Articular chondrocyte of knee joint (primary cell): ENCODE data around the gene SMPDL3A. TPM values are rescaled to one million over a fixed set of nuclear protein-coding genes. Genes with fewer than 3 reads are reported as not detected.

Experiments
- small RNA-seq: library from RNA; depleted of rRNA; stranded (forward); fragments of <200 nt; gene quantifications from one replicate; pipeline ENCODE3, GENCODE V24; 2012
- total RNA-seq: library from RNA; depleted of rRNA; stranded (reverse); fragments of >200 nt; gene quantifications from 2 replicates; pipeline ENCODE4 v1.2.3, GENCODE V29; 2012

The SMPDL3A gene, protein sequence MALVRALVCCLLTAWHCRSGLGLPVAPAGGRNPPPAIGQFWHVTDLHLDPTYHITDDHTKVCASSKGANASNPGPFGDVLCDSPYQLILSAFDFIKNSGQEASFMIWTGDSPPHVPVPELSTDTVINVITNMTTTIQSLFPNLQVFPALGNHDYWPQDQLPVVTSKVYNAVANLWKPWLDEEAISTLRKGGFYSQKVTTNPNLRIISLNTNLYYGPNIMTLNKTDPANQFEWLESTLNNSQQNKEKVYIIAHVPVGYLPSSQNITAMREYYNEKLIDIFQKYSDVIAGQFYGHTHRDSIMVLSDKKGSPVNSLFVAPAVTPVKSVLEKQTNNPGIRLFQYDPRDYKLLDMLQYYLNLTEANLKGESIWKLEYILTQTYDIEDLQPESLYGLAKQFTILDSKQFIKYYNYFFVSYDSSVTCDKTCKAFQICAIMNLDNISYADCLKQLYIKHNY
- 15.1 and 21.3 TPM in 2 replicates for total RNA-seq

GRCh38 chr6:122789182-122790027, at the start of gene SMPDL3A:
Gene SMPDL3A, plus strand, starts transcription at chr6:122789258. Its CDS starts 89 bp downstream, at chr6:122789347.

DNA sequence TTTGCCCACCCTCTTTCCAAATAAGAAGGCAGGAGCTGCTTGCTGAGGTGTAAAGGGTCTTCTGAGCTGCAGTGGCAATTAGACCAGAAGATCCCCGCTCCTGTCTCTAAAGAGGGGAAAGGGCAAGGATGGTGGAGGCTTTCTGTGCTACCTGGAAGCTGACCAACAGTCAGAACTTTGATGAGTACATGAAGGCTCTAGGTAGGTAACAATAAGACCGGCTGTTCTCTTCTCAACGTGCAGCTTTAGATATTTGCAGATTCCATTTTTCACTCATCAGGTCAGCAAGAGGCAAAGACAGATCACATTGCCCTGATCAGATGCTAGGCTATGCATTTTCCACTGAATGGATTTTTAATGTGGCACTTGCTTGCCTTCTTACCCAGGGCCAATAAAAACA, 9.4 kb upstream of the SMPDL3A start, which contains the start of gene FABP7:
Gene FABP7 (plus strand): TSS at position 50 of the 400 bp plus-strand sequence. CDS start 79 bp downstream, at position 129.

Small RNAs within 50 kb of the gene (small RNA-seq; reads per million reads assigned to genes)
- gene RN7SL564P = not detected

Other genes with a start within 250 kb of the SMPDL3A start
- 0.13 and 0.97 TPM in 2 replicates for gene PKIB, start 178.9 kb upstream of the SMPDL3A start, total RNA-seq
- gene FABP7, start 9.5 kb upstream of the SMPDL3A start, total RNA-seq = not detected in 2 replicates
- 0.11 and 0.13 TPM in 2 replicates for gene CLVS2, start 207.0 kb downstream of the SMPDL3A start, total RNA-seq